ENCODE data around the gene FECH.
"Not testable (repeated sequence)": the region's sequence is repeated elsewhere in the genome, so short reads cannot be mapped to it uniquely, and the experiment has no call there.

Gene FECH, protein sequence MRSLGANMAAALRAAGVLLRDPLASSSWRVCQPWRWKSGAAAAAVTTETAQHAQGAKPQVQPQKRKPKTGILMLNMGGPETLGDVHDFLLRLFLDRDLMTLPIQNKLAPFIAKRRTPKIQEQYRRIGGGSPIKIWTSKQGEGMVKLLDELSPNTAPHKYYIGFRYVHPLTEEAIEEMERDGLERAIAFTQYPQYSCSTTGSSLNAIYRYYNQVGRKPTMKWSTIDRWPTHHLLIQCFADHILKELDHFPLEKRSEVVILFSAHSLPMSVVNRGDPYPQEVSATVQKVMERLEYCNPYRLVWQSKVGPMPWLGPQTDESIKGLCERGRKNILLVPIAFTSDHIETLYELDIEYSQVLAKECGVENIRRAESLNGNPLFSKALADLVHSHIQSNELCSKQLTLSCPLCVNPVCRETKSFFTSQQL

GRCh38 chr18:57586251-57587049 lies at the start of gene FECH:
TSS of gene FECH (minus strand) at chr18:57586702. CDS start at chr18:57586620, 82 bp downstream.
- DNase-seq (ENCODE audit: extremely low read depth in 1 of 2, low read depth in 1 of 2), result peak; percentile 12 to 51

DNA sequence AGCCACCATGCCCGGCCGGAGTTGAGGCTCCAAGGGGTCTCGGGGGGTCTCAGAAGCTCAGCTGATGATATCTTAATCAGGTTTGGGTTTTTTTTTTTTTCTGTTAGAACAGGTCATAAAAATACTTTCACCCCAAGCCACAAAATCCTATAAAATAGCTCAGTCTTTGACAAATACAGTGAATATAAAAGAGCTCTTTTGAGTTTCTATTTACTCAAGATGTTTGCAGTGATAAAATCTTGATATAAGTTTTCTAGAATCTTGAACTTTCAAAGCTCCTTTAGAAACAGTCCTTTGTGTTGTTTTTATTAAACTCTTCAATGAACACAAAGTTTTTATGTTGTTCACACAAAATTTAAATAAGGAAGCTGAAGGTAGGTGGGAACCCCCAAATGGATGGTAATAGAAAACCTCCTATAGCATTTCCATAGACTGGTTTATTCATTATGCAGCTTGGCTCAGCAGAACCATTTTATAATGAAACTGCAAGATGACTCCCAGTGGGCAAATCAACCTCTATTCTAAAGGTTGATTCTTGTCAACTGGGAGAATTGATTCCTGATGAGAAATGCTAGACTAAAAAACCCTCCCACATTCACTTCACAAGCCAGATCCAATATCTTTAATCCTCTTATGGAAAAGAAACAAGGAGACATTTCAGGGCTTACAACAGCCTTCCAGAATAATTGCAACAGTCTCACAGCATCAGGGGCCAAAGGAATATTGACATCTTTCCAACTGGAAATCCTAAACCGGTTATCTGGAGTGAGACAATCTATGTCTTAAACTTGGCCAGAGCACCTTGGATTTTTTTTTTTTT lies 48.7 kb upstream of the FECH start:
- no peak for DNase-seq (ENCODE audit: extremely low read depth in 1 of 2, low read depth in 1 of 2)

DNA sequence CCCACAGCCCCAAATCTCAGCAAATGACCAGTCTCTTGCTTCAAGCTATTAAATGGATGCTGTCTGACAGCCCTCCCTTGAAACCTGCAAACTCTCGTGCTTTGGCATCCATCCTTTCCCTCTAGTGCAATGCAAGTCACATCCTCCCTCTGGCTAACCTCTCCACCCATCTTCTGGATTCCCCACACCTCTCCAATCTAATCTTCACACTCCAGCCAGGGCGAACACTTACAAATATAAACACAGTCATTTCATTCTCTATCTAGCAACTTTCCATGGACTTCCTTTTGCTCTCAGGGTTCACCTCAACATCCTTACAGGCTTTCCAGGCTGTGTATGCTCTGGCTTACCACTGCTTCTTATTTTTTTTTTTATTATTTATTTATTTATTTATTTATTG lies 45.2 kb upstream of the FECH start:
- no peak for DNase-seq (ENCODE audit: extremely low read depth in 1 of 2, low read depth in 1 of 2)

GRCh38 chr18:57630754-57631595 lies 44.5 kb upstream of the FECH start:
- DNase-seq (ENCODE audit: extremely low read depth in 1 of 2, low read depth in 1 of 2), result no peak

GRCh38 chr18:57630002-57630753 lies 43.7 kb upstream of the FECH start:
- peak; percentile 88 to 89 for DNase-seq (ENCODE audit: extremely low read depth in 1 of 2, low read depth in 1 of 2)

GRCh38 chr18:57629422-57629821 lies 42.9 kb upstream of the FECH start:
- DNase-seq (ENCODE audit: extremely low read depth in 1 of 2, low read depth in 1 of 2), result no peak

DNA sequence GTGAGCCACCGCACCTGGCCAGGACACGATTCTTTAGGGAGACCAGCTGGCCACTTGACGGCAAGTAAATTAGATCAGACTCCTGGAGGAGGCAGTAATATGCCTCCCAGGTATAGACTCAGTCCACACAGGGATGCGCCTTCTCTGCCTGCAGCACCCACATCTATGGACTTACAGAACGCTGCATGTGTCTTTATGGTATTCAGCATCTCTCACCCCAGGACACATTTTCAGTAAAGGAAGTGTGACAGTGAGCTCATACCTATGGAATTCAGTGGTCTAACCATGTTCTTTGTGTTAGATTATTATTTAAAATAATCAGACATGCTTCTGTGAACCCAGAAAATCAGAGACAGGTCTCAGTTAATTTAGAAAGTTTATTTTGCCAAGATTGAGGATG lies 41.0 kb upstream of the FECH start:
- DNase-seq (ENCODE audit: extremely low read depth in 1 of 2, low read depth in 1 of 2), result no peak

- no peak for DNase-seq (ENCODE audit: extremely low read depth in 1 of 2, low read depth in 1 of 2)
Observed at GRCh38 chr18:57624988-57625387, 38.5 kb upstream of the FECH start.

DNA sequence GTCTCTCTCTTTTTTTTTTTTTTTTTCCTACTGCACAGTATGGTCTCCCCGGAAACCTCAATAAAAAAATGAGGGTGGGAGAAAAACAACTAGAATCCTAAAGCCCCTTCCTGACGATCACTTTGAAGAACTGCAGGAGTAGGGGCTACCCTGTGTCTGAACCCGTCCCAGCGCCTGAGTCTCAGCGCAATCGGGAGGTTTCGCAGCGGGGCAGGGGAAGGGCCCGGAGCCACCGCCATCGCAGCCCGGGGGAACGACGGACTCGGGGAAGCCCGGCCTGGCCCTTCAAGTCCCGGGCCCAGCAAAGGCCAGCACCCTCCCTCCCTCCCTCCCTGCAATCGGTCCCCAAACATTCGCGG lies 34.7 kb upstream of the FECH start:
- DNase-seq (ENCODE audit: extremely low read depth in 1 of 2, low read depth in 1 of 2), result no peak

GRCh38 chr18:57619876-57620275 lies 33.4 kb upstream of the FECH start:
- no peak for DNase-seq (ENCODE audit: extremely low read depth in 1 of 2, low read depth in 1 of 2)

DNA sequence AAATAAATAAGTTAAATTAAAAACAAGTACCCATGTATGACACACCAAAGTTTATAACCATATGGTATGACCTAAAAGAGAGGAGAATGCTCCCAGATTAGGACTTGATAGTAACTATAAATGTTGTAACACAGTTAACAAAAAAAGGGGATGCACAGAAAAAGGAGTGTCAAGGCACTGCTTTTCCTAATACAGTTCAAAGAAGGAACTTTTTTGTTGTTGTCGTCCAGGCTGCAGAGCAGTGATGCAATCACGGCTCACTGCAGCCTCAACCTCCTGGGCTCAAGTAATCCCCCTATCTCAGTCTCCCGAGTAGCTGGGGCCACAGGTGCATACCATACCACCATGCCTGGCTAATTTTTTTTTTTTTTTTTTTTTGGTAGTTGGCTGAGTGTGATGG lies 32.4 kb upstream of the FECH start:
- DNase-seq (ENCODE audit: extremely low read depth in 1 of 2, low read depth in 1 of 2), result no peak

DNA sequence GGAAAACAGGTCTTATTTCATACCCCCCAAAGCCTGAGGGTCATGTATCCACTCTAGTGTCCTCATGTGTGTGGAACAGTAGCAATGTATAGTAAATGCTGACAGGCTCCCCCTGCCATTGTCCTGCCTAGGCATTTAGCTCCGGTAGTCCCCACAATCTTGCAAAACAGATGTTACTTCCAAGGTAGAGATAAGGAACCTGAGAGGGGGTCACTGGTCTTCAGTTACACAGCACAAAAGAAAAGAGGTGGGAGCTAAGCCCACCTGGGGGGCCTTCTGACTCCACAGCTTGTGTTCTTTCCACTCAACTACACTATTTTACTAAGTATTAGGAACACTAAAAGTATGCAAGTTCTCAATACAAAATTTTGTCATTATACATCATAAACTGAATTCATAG lies 17.4 kb upstream of the FECH start:
- DNase-seq (ENCODE audit: extremely low read depth in 1 of 2, low read depth in 1 of 2), result no peak

GRCh38 chr18:57595347-57595746 lies 8.8 kb upstream of the FECH start:
- no peak for DNase-seq (ENCODE audit: extremely low read depth in 1 of 2, low read depth in 1 of 2)

- DNase-seq (ENCODE audit: extremely low read depth in 1 of 2, low read depth in 1 of 2), result not testable (repeated sequence)
Observed at GRCh38 chr18:57592716-57593115, 6.2 kb upstream of the FECH start.

DNA sequence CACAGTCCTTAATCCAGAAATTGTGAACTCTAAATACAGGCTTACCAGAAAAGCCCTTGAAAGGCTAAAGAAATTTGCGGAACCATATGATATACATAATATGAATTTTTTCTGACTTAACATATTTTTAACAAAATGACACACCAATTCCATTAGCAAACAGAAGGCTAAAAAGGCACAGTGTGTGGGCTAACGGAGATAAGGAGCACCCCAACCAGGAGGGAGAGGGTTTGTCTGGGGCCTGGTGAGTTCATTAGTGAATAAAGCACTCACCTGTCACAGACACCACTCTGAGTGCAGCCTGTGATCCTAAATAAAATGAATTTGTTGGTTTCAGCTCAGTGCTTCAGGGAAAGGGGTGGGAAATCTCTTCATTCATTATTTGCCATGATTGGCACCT lies 2.7 kb upstream of the FECH start:
- DNase-seq (ENCODE audit: extremely low read depth in 1 of 2, low read depth in 1 of 2), result no peak

DNA sequence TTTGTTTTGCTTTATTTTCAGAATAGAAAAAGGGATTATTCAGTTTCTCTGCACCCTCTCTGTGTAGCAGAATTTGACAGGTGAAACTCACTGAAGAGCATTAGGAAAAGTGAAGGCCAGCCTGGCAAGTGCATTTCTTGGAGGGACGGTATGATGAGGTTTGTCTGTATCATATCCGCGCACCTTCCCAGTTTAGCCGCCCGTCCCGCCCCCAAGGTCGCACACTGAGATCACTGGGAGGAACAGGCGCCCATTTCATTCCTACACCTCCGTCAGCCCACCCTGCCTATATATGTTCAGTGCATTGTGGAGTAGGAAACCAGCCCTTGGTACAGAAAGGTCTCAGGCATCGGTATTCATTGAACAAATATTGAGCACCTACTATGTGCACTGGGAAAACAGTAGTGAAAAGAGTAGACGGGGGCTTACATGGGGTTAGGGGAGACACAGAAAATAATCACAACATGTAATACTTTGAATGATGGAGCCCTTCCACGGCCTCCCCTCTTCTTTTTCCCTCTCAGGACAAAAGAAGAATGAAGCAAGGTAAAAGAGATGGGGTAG lies 678 bp upstream of the FECH start:
- DNase-seq (ENCODE audit: extremely low read depth in 1 of 2, low read depth in 1 of 2), result no peak

- no peak for DNase-seq (ENCODE audit: extremely low read depth in 1 of 2, low read depth in 1 of 2)
Observed at GRCh38 chr18:57585855-57586250, 649 bp downstream of the FECH start.

- DNase-seq (ENCODE audit: extremely low read depth in 1 of 2, low read depth in 1 of 2), result no peak
Observed at GRCh38 chr18:57585421-57585820, 1.1 kb downstream of the FECH start.

DNA sequence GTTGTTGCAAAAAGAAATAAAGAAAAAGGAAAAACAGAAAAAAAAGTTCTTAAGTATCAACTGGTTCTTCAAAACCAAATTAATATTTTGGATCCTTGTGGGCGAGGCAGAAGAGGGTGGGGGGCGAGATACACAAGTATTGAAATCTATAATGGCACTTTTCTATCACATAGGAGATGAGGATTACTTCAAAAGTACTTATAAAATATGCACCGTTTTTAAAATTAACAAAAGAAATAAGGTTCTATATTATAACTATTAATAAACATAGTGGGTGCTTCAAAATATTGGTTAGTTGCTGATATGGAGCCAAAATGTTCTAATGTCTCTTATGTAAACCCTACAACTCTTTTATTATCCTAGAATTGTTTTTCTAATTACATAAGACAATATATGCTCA lies 2.1 kb downstream of the FECH start:
- no peak for DNase-seq (ENCODE audit: extremely low read depth in 1 of 2, low read depth in 1 of 2)

Measured in activated CD8-positive, alpha-beta memory T cell treated with anti-CD3 and anti-CD28 coated beads for 1 hour (primary cell).